HG03196 (cell line): Measurements from ENCODE around the gene COLEC11.

ENCODE experiments used
- ATAC-seq: cut with Tn5 transposase; IDR thresholded peaks from one replicate; pipeline ENCODE4 v1.9.1; 2021; ENCODE audit not compliant: unreplicated experiment

The COLEC11 gene

GRCh38 chr2:3584608-3585260 lies 10.2 kb upstream of the COLEC11 start:
- no peak for ATAC-seq

- no peak for ATAC-seq
Observed at GRCh38 chr2:3585261-3586109, 9.4 kb upstream of the COLEC11 start.

GRCh38 chr2:3586220-3586619 lies 8.7 kb upstream of the COLEC11 start:
- ATAC-seq: no peak

GRCh38 chr2:3587021-3587420 lies 7.9 kb upstream of the COLEC11 start:
- ATAC-seq: no peak

- ATAC-seq: no peak
Observed at GRCh38 chr2:3587432-3587831, 7.5 kb upstream of the COLEC11 start.

GRCh38 chr2:3588084-3588483 lies 6.8 kb upstream of the COLEC11 start:
- no peak for ATAC-seq

- ATAC-seq: no peak
Observed at GRCh38 chr2:3589086-3589485, 5.8 kb upstream of the COLEC11 start.

GRCh38 chr2:3595404-3595803 lies 492 bp downstream of the COLEC11 start:
- no peak for ATAC-seq

GRCh38 chr2:3595985-3596384 lies 1.1 kb downstream of the COLEC11 start:
- peak; percentile 79 for ATAC-seq

- no peak for ATAC-seq
Observed at GRCh38 chr2:3596901-3597417, 2.0 kb downstream of the COLEC11 start.

- no peak for ATAC-seq
Observed at GRCh38 chr2:3597567-3597966, 2.7 kb downstream of the COLEC11 start.

- no peak for ATAC-seq
Observed at GRCh38 chr2:3598197-3598910, 3.4 kb downstream of the COLEC11 start.

GRCh38 chr2:3598912-3599854 lies 4.3 kb downstream of the COLEC11 start:
- ATAC-seq: no peak

- ATAC-seq: no peak
Observed at GRCh38 chr2:3600256-3600855, 5.4 kb downstream of the COLEC11 start.

GRCh38 chr2:3601561-3602271 lies 6.8 kb downstream of the COLEC11 start:
- no peak for ATAC-seq

- ATAC-seq: no peak
Observed at GRCh38 chr2:3602553-3603339, 7.8 kb downstream of the COLEC11 start.

GRCh38 chr2:3603536-3604206 lies 8.8 kb downstream of the COLEC11 start:
- ATAC-seq: no peak

- no peak for ATAC-seq
Observed at GRCh38 chr2:3604207-3604877, 9.4 kb downstream of the COLEC11 start.
